Effector memory CD8-positive, alpha-beta T cell (primary cell): Measurements from ENCODE around the gene THSD8.
"Not testable (repeated sequence)": the region's sequence is repeated elsewhere in the genome, so short reads cannot be mapped to it uniquely, and the experiment has no call there.

ENCODE experiments used
- ATAC-seq: fragments of 150-1000 bp; cut with Tn5 transposase; replicated peaks from 2 replicates; pipeline ENCODE4 v1.10.0; 2021; ENCODE audit warnings: mild to moderate bottlenecking, moderate library complexity
- DNase-seq, 3 experiments: peaks; one replicate each; pipeline ENCODE4 v3.0.0; 2021
- H3K27ac Mint-ChIP-seq, 2 donors: one replicate each; pipeline ENCODE4 v1.8.0; 2022; ENCODE audit warnings: mild to moderate bottlenecking in 2 of 2, mixed read lengths in 2 of 2, moderate library complexity in 2 of 2
- H3K27me3 Mint-ChIP-seq, 2 donors: one replicate each; pipeline ENCODE4 v1.8.0; 2022; ENCODE audit warnings: mixed read lengths in 2 of 2
- H3K36me3 Mint-ChIP-seq: one replicate; pipeline ENCODE4 v1.8.0; 2022; ENCODE audit warnings: mild to moderate bottlenecking, moderate library complexity, mixed read lengths; ENCODE audit not compliant: insufficient read depth
- H3K4me1 Mint-ChIP-seq, 2 donors: one replicate each; pipeline ENCODE4 v1.8.0; 2022; ENCODE audit warnings: low read depth in 2 of 2, mixed read lengths in 2 of 2
- H3K4me3 Mint-ChIP-seq, 2 donors: one replicate each; pipeline ENCODE4 v1.8.0; 2022; ENCODE audit warnings: mild to moderate bottlenecking in 2 of 2, mixed read lengths in 2 of 2, moderate library complexity in 2 of 2
- H3K9me3 Mint-ChIP-seq, 2 donors: one replicate each; pipeline ENCODE4 v1.8.0; 2022; ENCODE audit warnings: mixed read lengths in 2 of 2

THSD8 gene

DNA sequence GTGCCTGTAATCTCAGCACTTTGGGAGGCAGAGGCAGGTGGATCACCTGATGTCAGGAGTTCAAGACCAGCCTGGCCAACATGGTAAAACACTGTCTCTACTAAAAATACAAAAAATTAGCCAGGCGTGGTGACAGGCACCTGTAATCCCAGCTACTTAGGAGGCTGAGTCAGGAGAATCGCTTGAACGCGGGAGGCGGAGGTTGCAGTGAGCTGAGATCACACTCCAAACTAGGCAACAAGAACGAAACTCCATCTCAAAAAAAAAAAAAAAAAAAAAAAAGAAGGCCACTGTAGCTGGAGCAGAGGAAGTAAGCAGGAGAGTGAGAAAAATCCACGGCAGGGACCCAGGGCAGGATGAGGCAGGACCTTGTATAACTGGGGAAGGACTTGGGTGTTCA, 44.7 kb downstream of the THSD8 start:
- H3K36me3 Mint-ChIP-seq, DNase-seq, ATAC-seq, H3K27ac Mint-ChIP-seq, H3K4me1 Mint-ChIP-seq, H3K9me3 Mint-ChIP-seq: not testable (repeated sequence)
- Mint-ChIP-seq H3K4me3 (peak overlapping the region in 1 of 2 donors; percentile 28), H3K27me3 (peaks cover 40 to 46% of the 10 kb centered on the region in 2 donors)

DNA sequence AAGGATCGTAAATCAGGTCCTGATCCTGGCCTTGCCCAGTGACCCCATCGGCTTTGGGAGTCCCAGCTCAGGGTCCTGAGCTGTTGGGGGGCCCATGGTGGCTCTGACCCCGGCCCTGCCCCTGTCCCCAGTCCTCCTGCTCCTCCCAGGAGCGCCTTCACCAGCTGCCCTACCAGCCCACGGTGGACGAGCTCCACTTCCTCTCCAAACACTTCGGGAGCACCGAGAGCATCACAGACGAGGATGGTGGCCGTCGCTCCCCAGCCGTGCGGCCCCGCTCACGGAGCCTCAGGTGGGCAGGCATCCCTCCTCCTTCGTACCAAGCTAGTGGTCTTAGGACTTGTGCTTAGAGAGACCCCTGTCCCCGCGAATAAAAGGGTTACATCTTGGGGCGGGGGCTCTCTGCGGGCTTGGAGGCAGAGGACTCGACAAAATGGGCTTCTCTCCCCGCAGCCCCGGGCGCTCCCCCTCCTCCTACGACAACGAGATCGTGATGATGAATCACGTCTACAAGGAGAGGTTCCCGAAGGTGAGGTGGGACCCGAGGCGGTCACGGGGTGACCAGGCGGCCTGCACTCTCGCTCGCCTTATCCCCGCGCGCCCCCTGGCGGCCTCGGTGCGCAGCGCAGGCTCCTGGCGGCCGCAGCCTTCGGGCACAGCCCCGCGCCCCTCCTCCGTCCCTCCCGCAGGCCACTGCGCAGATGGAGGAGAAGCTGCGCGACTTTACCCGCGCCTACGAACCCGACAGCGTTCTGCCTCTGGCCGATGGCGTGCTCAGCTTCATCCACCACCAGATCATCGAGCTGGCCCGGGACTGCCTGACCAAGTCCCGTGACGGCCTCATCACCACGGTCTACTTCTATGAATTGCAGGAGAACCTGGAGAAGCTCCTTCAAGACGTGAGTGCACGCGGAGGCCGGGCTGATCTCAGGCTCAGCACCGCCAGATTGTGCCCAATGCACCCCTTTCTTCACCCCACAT, 45.6 kb downstream of the THSD8 start:
- Mint-ChIP-seq H3K9me3 (no peaks in the 10 kb centered on the region), H3K4me3 (peak overlapping the region; percentile 43 to 49), H3K36me3 (no peaks in the 10 kb centered on the region), H3K4me1 (peaks cover 0 to 4% of the 10 kb centered on the region in 2 donors), H3K27me3 (peaks cover 31 to 37% of the 10 kb centered on the region in 2 donors), H3K27ac (peak overlapping the region in 1 of 2 donors; percentile 75)
- peak; percentile 98 for ATAC-seq
- peak; percentile 83 to 88 (median 84) for DNase-seq
